HS-5 (cell line): Measurements from ENCODE around the gene LHCGR.
"Not testable (repeated sequence)": the region's sequence is repeated elsewhere in the genome, so short reads cannot be mapped to it uniquely, and the experiment has no call there.

Experiments
- DNase-seq: peaks from one replicate; pipeline ENCODE4 v3.0.0-alpha.2; 2012; ENCODE audit warnings: low read depth

The LHCGR gene

GRCh38 chr2:48747319-48747718, 8.2 kb downstream of the LHCGR start:
- no peak for DNase-seq

DNA sequence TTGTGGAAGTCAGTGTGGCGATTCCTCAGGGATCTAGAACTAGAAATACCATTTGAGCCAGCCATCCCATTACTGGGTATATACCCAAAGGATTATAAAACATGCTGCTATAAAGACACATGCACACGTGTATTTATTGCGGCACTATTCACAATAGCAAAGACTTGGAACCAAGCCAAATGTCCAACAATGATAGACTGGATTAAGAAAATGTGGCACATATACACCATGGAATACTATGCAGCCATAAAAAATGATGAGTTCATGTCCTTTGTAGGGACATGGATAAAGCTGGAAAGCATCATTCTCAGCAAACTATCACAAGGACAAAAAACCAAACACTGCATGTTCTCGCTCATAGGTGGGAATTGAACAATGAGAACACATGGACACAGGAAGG, 16.3 kb downstream of the LHCGR start:
- DNase-seq = not testable (repeated sequence)

DNA sequence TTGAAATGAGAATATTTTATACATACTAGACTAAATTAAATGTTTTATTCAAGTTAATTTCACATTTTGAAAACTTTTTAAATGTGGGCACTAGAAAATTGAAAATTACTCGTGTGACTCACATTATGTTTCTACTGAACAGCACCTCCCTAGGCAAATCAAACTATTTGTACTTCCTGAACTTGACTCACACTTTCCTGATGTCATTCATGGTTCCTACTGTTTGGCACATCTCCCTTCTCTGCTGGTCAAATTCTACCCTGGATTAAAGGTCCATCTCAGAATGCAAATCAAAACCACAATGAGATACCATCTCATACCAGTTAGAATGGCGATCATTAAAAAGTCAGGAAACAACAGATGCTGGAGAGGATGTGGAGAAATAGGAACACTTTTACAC, 16.7 kb downstream of the LHCGR start:
- DNase-seq = peak; percentile 90

DNA sequence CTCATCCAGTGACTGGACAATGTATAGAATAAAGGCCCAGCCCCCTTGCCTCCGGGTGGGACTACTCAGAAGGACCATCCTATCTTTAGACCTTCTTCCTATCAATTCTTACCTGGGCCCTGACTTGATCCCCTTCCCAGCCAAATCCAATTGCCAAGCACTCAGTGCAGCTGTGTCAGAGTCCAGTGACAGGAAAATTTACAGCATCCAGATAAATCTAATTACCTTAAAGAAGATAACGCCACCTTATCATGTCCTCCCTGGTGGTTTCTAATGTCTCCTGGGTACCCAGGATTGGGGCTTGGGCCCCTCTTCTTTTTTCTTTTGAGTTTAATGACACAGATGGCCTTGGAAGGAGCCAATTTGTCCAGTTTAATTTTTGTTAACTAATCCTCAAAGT, 19.3 kb downstream of the LHCGR start:
- DNase-seq = no peak

- DNase-seq = no peak
Measured at GRCh38 chr2:48734576-48735303, 20.8 kb downstream of the LHCGR start.

DNA sequence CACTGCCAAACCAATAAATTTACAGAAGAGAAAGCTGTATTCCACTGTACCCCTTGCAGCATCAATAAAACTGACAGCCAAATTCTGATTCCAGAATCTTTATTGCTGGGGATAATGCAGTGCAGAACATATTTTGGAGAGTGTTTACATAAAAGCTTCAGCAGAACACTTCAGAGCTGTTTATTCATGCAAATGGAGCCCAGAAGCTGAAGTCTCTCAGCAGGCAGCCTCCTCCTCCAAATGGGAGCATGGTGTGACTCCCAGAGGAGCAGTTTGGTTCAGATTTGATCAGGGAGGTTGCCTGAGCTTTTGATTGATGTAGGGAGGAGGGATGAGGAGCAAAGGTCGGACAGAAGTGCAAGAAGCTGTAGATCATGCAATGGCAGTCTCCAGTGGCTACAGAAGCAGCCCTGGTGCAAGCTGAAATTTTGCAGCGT, 22.4 kb downstream of the LHCGR start:
- DNase-seq = no peak

DNA sequence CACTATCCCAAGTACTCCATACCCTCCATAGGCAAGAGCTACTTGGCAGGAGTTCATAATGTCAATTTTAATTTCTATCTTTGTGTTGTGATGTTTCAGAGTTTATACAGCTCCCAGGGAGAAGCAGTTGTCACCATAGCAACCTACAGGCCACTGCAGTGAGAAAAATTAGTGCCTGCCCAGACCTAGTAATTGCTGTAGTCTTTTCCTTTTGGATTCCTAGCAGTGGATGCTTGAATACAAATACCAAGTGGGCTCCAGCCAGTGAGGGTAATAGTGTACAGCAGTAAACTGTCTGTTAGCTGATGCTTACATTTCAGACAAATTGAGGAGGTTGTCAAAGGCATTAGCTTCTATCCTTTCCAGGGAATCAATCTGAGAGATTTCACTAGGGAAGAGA, 26.7 kb downstream of the LHCGR start:
- no peak for DNase-seq

- no peak for DNase-seq
Measured at GRCh38 chr2:48728295-48728694, 27.2 kb downstream of the LHCGR start.

DNA sequence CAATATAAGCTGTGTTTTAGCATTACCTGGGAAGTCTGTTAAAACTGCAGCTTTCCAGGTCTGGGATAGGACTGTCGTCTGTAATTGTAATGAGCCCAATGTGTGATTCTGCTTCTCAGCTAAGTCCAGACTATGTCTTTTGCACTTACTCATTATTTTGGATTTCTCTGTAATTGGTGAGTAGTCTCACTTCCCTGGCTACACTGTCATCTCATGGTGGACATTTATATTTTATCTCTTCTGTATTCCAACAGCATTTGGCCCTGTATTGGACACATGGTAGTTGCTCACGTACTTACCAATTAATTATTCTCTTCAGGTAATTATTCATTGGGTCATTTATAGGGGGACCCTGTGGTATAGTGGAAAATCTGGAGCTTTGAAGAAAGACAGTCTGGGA, 28.0 kb downstream of the LHCGR start:
- no peak for DNase-seq

- no peak for DNase-seq
Measured at GRCh38 chr2:48725696-48726494, 29.6 kb downstream of the LHCGR start.

DNA sequence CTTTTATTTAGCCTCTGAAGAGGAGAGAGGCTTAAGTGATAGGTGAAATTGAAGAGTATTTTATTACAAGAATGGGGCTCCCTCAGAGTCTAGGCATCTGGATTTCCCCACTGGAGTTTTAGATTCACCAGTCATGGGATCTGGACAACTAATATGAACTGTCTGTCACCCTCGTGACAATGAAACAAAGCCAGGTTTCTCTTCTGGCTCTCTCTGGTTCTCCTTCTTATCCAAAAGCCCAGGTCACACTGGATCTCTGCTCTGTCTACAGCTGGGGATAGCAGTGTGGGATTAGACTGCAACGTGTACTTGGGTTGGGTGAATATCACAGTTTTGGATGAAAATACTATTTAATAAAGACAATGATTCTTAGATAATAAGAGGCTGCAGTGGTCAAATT, 31.2 kb downstream of the LHCGR start:
- no peak for DNase-seq

DNA sequence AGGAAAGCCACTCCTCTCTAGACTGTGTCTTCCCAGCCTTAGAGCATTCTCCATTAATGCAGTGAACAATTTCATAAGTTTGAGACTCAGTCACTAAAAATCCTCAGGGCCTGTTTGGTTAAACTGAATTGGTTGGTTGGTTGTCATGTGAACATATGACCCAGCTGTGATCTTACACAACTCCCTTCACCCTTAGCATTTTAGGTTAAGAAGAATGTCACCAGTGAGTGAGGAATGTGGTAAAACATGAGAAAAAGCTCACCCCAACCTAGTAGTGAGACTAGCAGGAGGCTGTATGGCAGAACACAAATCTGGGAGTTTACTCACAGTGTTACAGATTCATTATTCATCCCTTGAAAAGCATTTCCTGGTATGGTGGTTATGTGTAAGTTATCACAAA, 32.4 kb downstream of the LHCGR start:
- DNase-seq = peak; percentile 93

DNA sequence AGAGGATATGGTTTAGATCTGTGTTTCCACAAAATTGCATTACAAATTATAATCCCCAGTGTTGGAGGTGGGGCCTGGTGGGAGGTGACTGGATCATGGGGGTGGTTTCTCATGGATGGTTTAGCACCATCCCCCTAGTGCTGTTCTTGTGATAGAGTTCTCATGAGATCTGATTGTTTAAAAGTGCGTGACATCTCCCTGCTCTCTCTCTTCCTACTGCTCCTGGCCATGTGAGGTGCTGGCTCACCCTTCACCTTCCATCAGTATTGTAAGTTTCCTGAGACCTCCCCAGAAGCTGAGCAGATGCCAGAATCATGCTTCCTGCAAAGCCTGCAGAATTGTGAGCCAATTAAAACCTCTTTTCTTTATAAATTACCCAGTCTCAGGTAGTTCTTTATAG, 33.1 kb downstream of the LHCGR start:
- no peak for DNase-seq

GRCh38 chr2:48721158-48721557, 34.4 kb downstream of the LHCGR start:
- DNase-seq = no peak

DNA sequence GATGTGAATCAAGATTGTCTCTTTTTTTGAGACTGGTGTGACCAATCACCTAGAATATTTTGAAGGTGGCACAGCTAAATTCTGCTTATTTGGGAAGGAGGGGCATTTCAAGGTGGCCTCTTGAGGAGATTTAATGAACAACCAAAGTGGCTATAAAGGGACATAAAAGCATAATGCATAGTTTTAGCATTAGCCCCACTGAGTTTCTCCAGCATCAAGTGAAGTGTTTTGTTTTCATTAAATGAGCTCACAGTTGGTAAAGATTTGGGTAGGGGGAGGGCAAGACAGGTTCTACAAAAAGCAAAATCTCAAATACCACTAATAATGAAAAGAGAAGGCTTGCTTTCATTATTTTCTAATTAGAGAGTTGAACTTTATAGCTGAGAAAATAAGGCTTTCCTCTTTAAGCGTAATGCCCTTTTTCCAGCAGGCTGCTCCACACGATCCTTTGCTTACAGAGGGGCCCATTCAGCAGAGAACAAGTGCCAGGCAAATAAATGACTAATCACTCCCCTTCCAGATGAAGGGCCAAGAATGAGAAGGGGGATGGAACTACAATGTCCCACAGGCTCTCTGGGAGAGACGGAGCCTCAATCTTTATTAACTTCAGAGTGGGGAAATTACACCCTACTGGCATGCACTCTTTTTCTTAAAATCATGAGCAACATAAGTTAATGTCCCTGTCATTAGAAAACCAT, 35.9 kb downstream of the LHCGR start:
- DNase-seq = no peak

DNA sequence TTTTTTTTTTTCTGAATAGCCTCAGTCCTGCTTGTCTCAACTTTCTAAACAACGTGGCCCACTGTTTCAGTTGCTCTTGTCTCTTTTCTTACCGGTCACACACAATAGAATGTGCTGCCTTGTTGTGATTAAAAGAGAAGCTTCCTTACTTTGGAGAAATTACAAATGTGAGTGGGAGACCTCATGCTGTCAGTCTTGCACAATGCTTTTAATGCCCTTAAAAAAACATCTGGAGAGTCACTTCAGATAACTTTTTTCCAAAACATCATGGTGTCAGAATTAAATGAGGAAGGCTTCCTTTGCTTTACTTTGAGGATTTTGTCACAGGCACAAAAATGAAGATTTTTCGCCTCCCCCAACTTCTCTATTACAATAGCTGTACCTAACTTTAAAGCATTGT, 37.7 kb downstream of the LHCGR start:
- no peak for DNase-seq

GRCh38 chr2:48715956-48716355, 39.6 kb downstream of the LHCGR start:
- no peak for DNase-seq

GRCh38 chr2:48715042-48715899, 40.3 kb downstream of the LHCGR start:
- no peak for DNase-seq

DNA sequence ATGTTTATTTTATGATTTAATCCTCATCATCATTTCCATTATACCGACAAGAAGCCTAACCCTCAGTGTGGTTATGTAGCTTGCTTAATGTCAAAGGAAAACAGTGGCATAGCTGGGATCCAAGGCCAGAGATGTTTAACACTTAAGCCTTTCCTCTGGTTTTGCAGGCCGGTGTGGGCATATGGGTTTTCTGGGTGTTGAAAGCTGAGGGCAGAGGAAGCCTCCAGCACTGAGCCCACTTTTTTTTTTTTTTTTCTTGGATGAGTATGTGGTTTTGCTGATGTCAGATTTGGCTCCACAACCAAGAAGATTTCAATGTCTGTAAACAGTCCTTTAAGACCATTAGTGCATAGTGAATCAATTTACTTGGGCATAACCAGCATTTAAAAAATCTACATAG, 41.3 kb downstream of the LHCGR start:
- DNase-seq = no peak

DNA sequence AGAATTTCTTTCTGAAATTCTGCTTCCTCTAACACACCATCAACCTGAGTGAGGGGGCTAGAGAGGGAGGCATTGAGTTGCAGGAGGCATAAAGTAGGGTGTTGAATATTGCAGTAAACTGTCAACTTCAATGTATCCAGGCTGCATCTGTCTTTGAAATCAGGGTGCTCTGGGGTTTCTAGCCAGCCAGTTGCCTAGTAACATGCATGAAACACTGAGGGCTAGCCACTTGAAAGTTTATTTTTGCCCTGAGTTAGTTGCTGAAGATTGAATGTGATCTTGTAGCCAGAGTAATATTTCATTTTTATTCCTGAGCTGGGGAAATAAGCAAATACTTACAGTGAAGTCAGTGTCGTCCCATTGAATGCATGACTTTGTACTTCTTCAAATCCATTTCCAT, 41.9 kb downstream of the LHCGR start:
- no peak for DNase-seq

DNA sequence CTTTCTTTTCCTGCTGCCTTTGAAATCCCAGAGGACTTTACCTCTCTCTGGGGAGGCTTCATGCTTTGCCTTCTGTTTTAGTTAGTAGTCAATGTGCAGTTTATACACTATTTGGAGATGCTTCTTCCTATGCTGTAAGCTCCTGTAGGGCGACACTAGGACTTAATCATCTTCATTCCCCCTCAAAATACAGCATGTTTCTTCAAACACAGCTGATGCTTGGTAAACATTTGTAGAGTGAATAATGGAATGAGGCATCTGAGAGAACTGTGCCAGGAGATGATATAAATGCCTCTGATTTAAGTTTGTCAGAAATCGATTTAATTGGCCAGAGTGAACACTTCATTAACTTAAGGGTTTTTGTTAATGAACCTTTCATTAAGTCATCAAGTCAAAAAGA, 43.4 kb downstream of the LHCGR start:
- no peak for DNase-seq

- no peak for DNase-seq
Measured at GRCh38 chr2:48711343-48711742, 44.2 kb downstream of the LHCGR start.
